HepG2 (cell line): ENCODE data around the gene GNG3. TPM values are rescaled to one million over a fixed set of nuclear protein-coding genes. Genes with fewer than 3 reads are reported as not detected.

Source experiments
- ASH2L ChIP-seq: fragments of 300-600, 200-600 bp; sonication (generic); IDR thresholded peaks from 2 replicates; pipeline ENCODE4 v1.7.0; 2017; ENCODE audit warnings: low read depth, mild to moderate bottlenecking, moderate library complexity, mixed read lengths, low read length; ENCODE audit not compliant: insufficient read length
- CERS6 ChIP-seq: sonication (generic); formaldehyde crosslinking; IDR thresholded peaks from 2 replicates; pipeline ENCODE4 v1.5.0; 2020; ENCODE audit warnings: missing genetic modification reagents
- ETV6 ChIP-seq: sonication (generic); formaldehyde crosslinking; conservative IDR thresholded peaks from 2 replicates; pipeline ENCODE4 v1.4.0; 2020; ENCODE audit warnings: missing genetic modification reagents
- HMGXB4 ChIP-seq, 2 experiments: sonication (generic) in 1 of 2; formaldehyde crosslinking in 1 of 2; IDR thresholded peaks; 2 replicates each; pipeline versions ENCODE4 v1.4.0 to v1.6.1; 2018 to 2020; ENCODE audit warnings: missing genetic modification reagents in 2 of 2, borderline replicate concordance in 1 of 2, low read depth in 1 of 2, mild to moderate bottlenecking in 1 of 2, missing biosample characterization in 1 of 2
- MATR3 ChIP-seq: sonication (generic); formaldehyde crosslinking; IDR thresholded peaks from 2 replicates; pipeline ENCODE4 v1.4.0; 2020; ENCODE audit warnings: missing genetic modification reagents
- NFRKB ChIP-seq: fragments of 450-650 bp; IDR thresholded peaks from 2 replicates; pipeline ENCODE4 v1.6.1; 2017
- PAXIP1 ChIP-seq: sonication (generic); formaldehyde crosslinking; conservative IDR thresholded peaks from 2 replicates; pipeline ENCODE4 v1.4.0; 2020; ENCODE audit warnings: mild to moderate bottlenecking, missing genetic modification reagents, moderate library complexity
- PHF20 ChIP-seq: sonication (generic); formaldehyde crosslinking; IDR thresholded peaks from 2 replicates; pipeline ENCODE4 v1.5.0; 2020; ENCODE audit warnings: mild to moderate bottlenecking, missing genetic modification reagents
- SIX4 ChIP-seq: sonication (generic); formaldehyde crosslinking; IDR thresholded peaks from 2 replicates; pipeline ENCODE4 v1.4.0; 2020; ENCODE audit warnings: missing genetic modification reagents
- TOE1 ChIP-seq: sonication (generic); formaldehyde crosslinking; IDR thresholded peaks from 2 replicates; pipeline ENCODE4 v1.4.0; 2020; ENCODE audit warnings: mild to moderate bottlenecking, missing genetic modification reagents
- ZBTB14 ChIP-seq: sonication (generic); formaldehyde crosslinking; IDR thresholded peaks from 2 replicates; pipeline ENCODE4 v1.4.0; 2020; ENCODE audit warnings: missing genetic modification reagents
- ZBTB33 ChIP-seq: sonication (generic); formaldehyde crosslinking; IDR thresholded peaks from 2 replicates; pipeline ENCODE4 v1.4.0; 2020; ENCODE audit warnings: missing genetic modification reagents
- ZEB1 ChIP-seq: IDR thresholded peaks from 2 replicates; pipeline ENCODE4 v1.6.1; 2012; ENCODE audit warnings: mild to moderate bottlenecking, low read depth, inconsistent platforms; ENCODE audit not compliant: insufficient replicate concordance
- ZNF512 ChIP-seq: sonication (generic); formaldehyde crosslinking; IDR thresholded peaks from 2 replicates; pipeline ENCODE4 v1.4.0; 2020; ENCODE audit warnings: mild to moderate bottlenecking, missing genetic modification reagents
- ZNF589 ChIP-seq: sonication (generic); formaldehyde crosslinking; conservative IDR thresholded peaks from 2 replicates; pipeline ENCODE4 v1.8.0; 2022; ENCODE audit warnings: mild to moderate bottlenecking, moderate library complexity, missing genetic modification reagents
- ZNF784 ChIP-seq: sonication (generic); formaldehyde crosslinking; IDR thresholded peaks from 2 replicates; pipeline ENCODE4 v1.5.1; 2020; ENCODE audit warnings: missing genetic modification reagents, mild to moderate bottlenecking, borderline replicate concordance
- polyA plus RNA-seq, 8 experiments: library from polyadenylated mRNA; depleted of rRNA in 3 of 8; stranded (reverse) in 7 of 8; unstranded in 1 of 8; fragments of >200 nt; fragmentation: Illumina TruSeq in 4 of 8; extraction: Trizol in 4 of 8; gene quantifications; 2 replicates each; pipeline versions ENCODE4 v1.2.1 to v1.2.3, GENCODE V29; 2011 to 2016; ENCODE audit warnings: low read depth in 4 of 8, missing spikeins in 1 of 8, mixed read lengths in 1 of 8; ENCODE audit not compliant: insufficient read depth in 1 of 8
- total RNA-seq, 5 experiments: library from RNA; depleted of rRNA; stranded (reverse); fragments of >200 nt; fragmentation: Illumina TruSeq; extraction: Trizol; gene quantifications; 2 replicates each; pipeline ENCODE4 v1.2.3, GENCODE V29; 2016; ENCODE audit warnings: low read depth in 1 of 5

The GNG3 gene
- total and polyA plus RNA-seq, 2 of the 13 experiments (the other 11 are each of a cell fraction or from before 2014, with no cell fraction given), result not detected

GRCh38 chr11:62665075-62665598 is 42.3 kb upstream of the GNG3 start, which contains the start of the genes C11orf98 and CSKMT (continued):
- TF ChIP-seq HMGXB4 (CRISPR knock-in tag; IDR thresholded peaks at IDR 0.05; ENCODE audit: borderline replicate concordance in 1 of 2, low read depth in 1 of 2), result peak; percentile 51 to 85; a peak in 3 of 4 replicates
- TF ChIP-seq CERS6 (CRISPR knock-in tag), result no peak
- no peak for TF ChIP-seq ZNF512 (CRISPR knock-in tag)
- TF ChIP-seq ZBTB14, result no peak
- no peak; the same call in 1 of the 2 replicates for TF ChIP-seq ETV6
- TF ChIP-seq PAXIP1, result 0 out of 2 replicates have a peak, but pooled peaks have one; percentile 21
- no peak for TF ChIP-seq ZNF589 (CRISPR knock-in tag)
- TF ChIP-seq ZNF784 (CRISPR knock-in tag), result no peak
- TF ChIP-seq MATR3 (CRISPR knock-in tag), result no peak
- no peak for TF ChIP-seq ASH2L
- TF ChIP-seq SIX4, result peak; percentile 10; the same call in 1 of the 2 replicates
- TF ChIP-seq PHF20 (CRISPR knock-in tag), result peak; percentile 62; the same call in 1 of the 2 replicates
- TF ChIP-seq NFRKB, result no peak
- TF ChIP-seq TOE1, result peak; percentile 80; the same call in 1 of the 2 replicates
- TF ChIP-seq ZEB1, result peak; percentile 70
- no peak for TF ChIP-seq ZBTB33
